Posterior vena cava (tissue), 2 donors: ENCODE measurements around the gene FOXO3. TPM values are rescaled to one million over a fixed set of nuclear protein-coding genes. Genes with fewer than 3 reads are reported as not detected.
"Not testable (repeated sequence)": the region's sequence is repeated elsewhere in the genome, so short reads cannot be mapped to it uniquely, and the experiment has no call there.

Source experiments
- DNase-seq: peaks from one replicate; pipeline ENCODE4 v3.0.0-alpha.2; 2020; ENCODE audit warnings: low spot score
- intact Hi-C, 2 donors: fragments of 100-400 bp; cut with DNase I; formaldehyde crosslinking; loops; one replicate each; pipeline versions ENCODE4 v1.14.1 to v1.14.2; 2022 to 2023
- total RNA-seq, 2 donors: library from RNA; stranded (reverse); fragmentation: NEBNext Ultra II Directional; extraction: Animal tissue kit (Norgen Biotek cat#: 25700); gene quantifications; one replicate each; pipeline ENCODE4 v1.2.1, GENCODE V29; 2021
- donor health status: DM: yes; HTN: yes; CAD: no.
- donor health status: DM: yes; HTN: yes; CAD: no.

Gene FOXO3
- total RNA-seq, 2 donors from 2014 or later, result 53.8 to 57.7 TPM

GRCh38 chr6:108549241-108549640, 11.5 kb upstream of the FOXO3 start:
- intact Hi-C loops, result loop anchor here in 1 of 2 donors (5.0 kb wide), 1 partner anchor 528 kb away; no protein-coding TSS in a partner anchor
- no peak for DNase-seq

GRCh38 chr6:108549741-108550140, 11.0 kb upstream of the FOXO3 start:
- no peak for DNase-seq
- intact Hi-C loops, result loop anchor here (5.0 kb wide), 2 partner anchors 523 to 528 kb away; no protein-coding TSS in a partner anchor

- intact Hi-C loops, result loop anchor here in 1 of 2 donors (5.0 kb wide), 1 partner anchor 522 kb away; no protein-coding TSS in a partner anchor
- DNase-seq, result no peak
Observed at GRCh38 chr6:108550256-108550655, 10.5 kb upstream of the FOXO3 start.

GRCh38 chr6:108555399-108556052, 5.2 kb upstream of the FOXO3 start:
- no peak for DNase-seq
- intact Hi-C loops, result loop anchor here in 1 of 2 donors (5.0 kb wide), 1 partner anchor 282 kb away; no protein-coding TSS in a partner anchor

GRCh38 chr6:108556250-108556649, 4.5 kb upstream of the FOXO3 start:
- intact Hi-C loops, result loop anchor here in 1 of 2 donors (5.0 kb wide), 1 partner anchor 281 kb away; no protein-coding TSS in a partner anchor
- no peak for DNase-seq

- intact Hi-C loops, result loop anchor here in 1 of 2 donors (5.0 kb wide), 1 partner anchor 280 kb away; no protein-coding TSS in a partner anchor
- DNase-seq, result no peak
Observed at GRCh38 chr6:108556866-108557493, 3.7 kb upstream of the FOXO3 start.

GRCh38 chr6:108557494-108558371, 3.0 kb upstream of the FOXO3 start:
- intact Hi-C loops, result loop anchor here in 1 of 2 donors (5.0 kb wide), 1 partner anchor 280 kb away; no protein-coding TSS in a partner anchor

GRCh38 chr6:108558372-108559096, 2.2 kb upstream of the FOXO3 start:
- intact Hi-C loops, result loop anchor here (1.0 to 5.0 kb wide), 2 partner anchors 224 to 279 kb away; no protein-coding TSS in a partner anchor
- peak; percentile 100 for DNase-seq

More at GRCh38 chr6:108557494-108558371, 3.0 kb upstream of the FOXO3 start:
- peak; percentile 93 for DNase-seq

- DNase-seq, result peak; percentile 97
- intact Hi-C loops, result loop anchor here (1.0 to 5.0 kb wide), 2 partner anchors 223 to 278 kb away; no protein-coding TSS in a partner anchor
Observed at GRCh38 chr6:108559097-108559883, 1.4 kb upstream of the FOXO3 start.

GRCh38 chr6:108559884-108560462, 744 bp upstream of the FOXO3 start:
- intact Hi-C loops, result loop anchor here (1.0 to 10.0 kb wide), 3 partner anchors 95 to 277 kb away; no protein-coding TSS in a partner anchor

GRCh38 chr6:108561309-108561647, 561 bp downstream of the FOXO3 start:
- intact Hi-C loops, result loop anchor here in 1 of 2 donors (10.0 kb wide), 1 partner anchor 94 kb away; no protein-coding TSS in a partner anchor
- not testable (repeated sequence) for DNase-seq

More at GRCh38 chr6:108559884-108560462, 744 bp upstream of the FOXO3 start:
- peak; percentile 94 for DNase-seq

- intact Hi-C loops, result loop anchor here in 1 of 2 donors (10.0 kb wide), 1 partner anchor 93 kb away; no protein-coding TSS in a partner anchor
- peak; percentile 85 for DNase-seq
Observed at GRCh38 chr6:108561742-108562502, 1.2 kb downstream of the FOXO3 start.

GRCh38 chr6:108562503-108562993, 1.8 kb downstream of the FOXO3 start:
- intact Hi-C loops, result loop anchor here in 1 of 2 donors (10.0 kb wide), 1 partner anchor 92 kb away; no protein-coding TSS in a partner anchor
- DNase-seq, result peak; percentile 86

GRCh38 chr6:108563292-108563691, 2.6 kb downstream of the FOXO3 start:
- no peak for DNase-seq
- intact Hi-C loops, result loop anchor here in 1 of 2 donors (10.0 kb wide), 1 partner anchor 92 kb away; no protein-coding TSS in a partner anchor

- intact Hi-C loops, result loop anchor here in 1 of 2 donors (10.0 kb wide), 1 partner anchor 91 kb away; no protein-coding TSS in a partner anchor
Observed at GRCh38 chr6:108564178-108564577, 3.5 kb downstream of the FOXO3 start.

More at GRCh38 chr6:108564178-108564577, 3.5 kb downstream of the FOXO3 start:
- no peak for DNase-seq
